ENCODE results near the gene LDLRAD3.

The LDLRAD3 gene

DNA sequence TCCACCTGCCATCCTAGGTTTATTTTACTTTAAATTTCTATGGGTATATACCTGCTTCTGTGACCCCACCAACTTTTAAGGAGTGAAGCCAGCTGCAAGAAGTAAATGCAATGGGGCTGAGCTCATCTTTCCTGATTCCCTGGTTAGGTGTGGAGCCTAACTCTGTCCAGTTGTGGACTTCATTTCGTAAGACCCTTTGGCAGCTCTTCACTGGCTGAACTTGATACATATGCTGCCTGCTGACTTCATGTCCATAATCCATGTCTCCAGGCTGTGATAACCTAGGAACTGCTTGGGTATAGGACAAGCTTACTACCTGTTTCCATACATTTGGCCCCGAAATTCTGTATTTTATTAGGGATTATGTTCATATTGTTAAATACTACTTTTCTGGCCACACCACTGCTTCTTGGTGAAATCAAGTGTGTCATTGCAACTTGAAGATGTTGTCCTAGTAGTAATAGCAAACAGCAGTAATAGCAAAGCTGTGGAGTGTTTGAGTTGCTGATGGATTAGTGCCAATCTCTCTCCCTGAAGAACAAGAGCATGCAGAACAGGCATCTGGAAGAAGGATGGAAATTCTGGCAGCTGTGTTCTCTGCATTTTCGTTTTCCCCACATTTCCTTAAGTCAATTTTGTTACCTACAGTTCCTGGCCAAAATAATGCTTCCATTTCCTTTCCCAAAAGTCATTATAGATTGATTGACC lies 31.2 kb downstream of the LDLRAD3 start:
- Histone ChIP-seq H3K4me2 (ENCODE audit: low read length) (no peak overlapping the region), H3K79me2 (no peaks in the 10 kb centered on the region), H3K4me3 (ENCODE audit: low read depth, low read length) (no peak overlapping the region), H3K9ac (no peak overlapping the region), H3K9me3 (ENCODE audit: control insufficient read depth, low read length) (no peaks in the 10 kb centered on the region), H3K27ac (no peak overlapping the region), H3K36me3 (ENCODE audit: control insufficient read depth, insufficient read depth, low read length) (no peaks in the 10 kb centered on the region), H3K27me3 (ENCODE audit: control insufficient read depth, insufficient read depth, low read length) (no peaks in the 10 kb centered on the region), H2AFZ (no peak overlapping the region), H3K4me1 (no peaks in the 10 kb centered on the region)
- TF ChIP-seq, protein P1, sequence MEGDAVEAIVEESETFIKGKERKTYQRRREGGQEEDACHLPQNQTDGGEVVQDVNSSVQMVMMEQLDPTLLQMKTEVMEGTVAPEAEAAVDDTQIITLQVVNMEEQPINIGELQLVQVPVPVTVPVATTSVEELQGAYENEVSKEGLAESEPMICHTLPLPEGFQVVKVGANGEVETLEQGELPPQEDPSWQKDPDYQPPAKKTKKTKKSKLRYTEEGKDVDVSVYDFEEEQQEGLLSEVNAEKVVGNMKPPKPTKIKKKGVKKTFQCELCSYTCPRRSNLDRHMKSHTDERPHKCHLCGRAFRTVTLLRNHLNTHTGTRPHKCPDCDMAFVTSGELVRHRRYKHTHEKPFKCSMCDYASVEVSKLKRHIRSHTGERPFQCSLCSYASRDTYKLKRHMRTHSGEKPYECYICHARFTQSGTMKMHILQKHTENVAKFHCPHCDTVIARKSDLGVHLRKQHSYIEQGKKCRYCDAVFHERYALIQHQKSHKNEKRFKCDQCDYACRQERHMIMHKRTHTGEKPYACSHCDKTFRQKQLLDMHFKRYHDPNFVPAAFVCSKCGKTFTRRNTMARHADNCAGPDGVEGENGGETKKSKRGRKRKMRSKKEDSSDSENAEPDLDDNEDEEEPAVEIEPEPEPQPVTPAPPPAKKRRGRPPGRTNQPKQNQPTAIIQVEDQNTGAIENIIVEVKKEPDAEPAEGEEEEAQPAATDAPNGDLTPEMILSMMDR (IDR thresholded peaks at IDR 0.05): no peak

DNA sequence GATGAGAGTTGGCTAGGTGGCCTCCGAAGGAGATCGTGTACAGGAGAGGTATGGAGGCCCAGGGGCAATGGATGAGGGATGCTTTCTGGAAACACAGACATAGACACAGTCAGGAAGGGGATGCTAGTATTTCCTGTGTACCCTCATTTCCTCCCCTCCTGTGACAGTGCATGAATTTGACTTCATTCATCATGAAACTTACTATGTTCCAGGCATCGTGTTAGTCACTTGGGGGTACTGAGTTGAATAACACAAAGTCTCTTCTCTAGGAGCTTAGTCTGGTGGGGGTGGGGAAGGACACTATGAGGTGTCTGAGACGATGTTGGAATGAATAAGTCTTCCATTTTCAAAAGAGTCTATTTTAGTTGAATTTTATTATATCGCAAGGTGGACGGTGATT lies 32.6 kb downstream of the LDLRAD3 start:
- no peaks in the 10 kb centered on the region for H3K79me2 ChIP-seq
- no peak overlapping the region for H3K4me3 ChIP-seq (ENCODE audit: low read depth, low read length)
- no peaks in the 10 kb centered on the region for H3K4me1 ChIP-seq
- no peak overlapping the region for H3K4me2 ChIP-seq (ENCODE audit: low read length)
- no peak overlapping the region for H3K27ac ChIP-seq
- TF ChIP-seq, protein P1 (IDR thresholded peaks at IDR 0.05): no peak
- no peak overlapping the region for H2AFZ ChIP-seq
- H3K36me3 ChIP-seq (ENCODE audit: control insufficient read depth, insufficient read depth, low read length): no peaks in the 10 kb centered on the region
- no peaks in the 10 kb centered on the region for H3K9me3 ChIP-seq (ENCODE audit: control insufficient read depth, low read length)
- H3K27me3 ChIP-seq (ENCODE audit: control insufficient read depth, insufficient read depth, low read length): no peaks in the 10 kb centered on the region
- no peak overlapping the region for H3K9ac ChIP-seq

DNA sequence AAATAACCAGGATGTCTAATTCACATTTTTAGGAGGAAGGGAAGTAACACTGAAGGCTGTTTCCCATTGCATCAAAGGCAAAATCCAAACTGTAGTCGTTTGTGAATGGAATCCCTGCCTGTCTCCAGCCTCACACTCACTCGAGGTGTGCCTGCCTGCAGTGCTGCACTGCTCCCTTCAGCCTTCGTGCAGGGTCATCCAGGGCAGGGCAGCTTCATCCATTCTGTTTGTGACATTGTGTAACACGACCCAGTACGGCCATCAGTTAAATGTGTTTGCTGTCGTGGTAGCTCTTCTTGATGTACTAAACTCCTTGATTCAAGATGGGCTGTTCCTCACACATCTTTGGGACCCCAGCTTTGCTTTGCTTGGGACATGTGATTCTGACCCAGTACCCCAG lies 34.3 kb downstream of the LDLRAD3 start:
- no peaks in the 10 kb centered on the region for H3K4me1 ChIP-seq
- H3K79me2 ChIP-seq: no peaks in the 10 kb centered on the region
- TF ChIP-seq, protein P1 (IDR thresholded peaks at IDR 0.05): no peak
- H3K4me3 ChIP-seq (ENCODE audit: low read depth, low read length): no peak overlapping the region
- no peaks in the 10 kb centered on the region for H3K27me3 ChIP-seq (ENCODE audit: control insufficient read depth, insufficient read depth, low read length)
- H3K9me3 ChIP-seq (ENCODE audit: control insufficient read depth, low read length): no peaks in the 10 kb centered on the region
- H3K9ac ChIP-seq: no peak overlapping the region
- no peak overlapping the region for H3K4me2 ChIP-seq (ENCODE audit: low read length)
- no peak overlapping the region for H3K27ac ChIP-seq
- no peak overlapping the region for H2AFZ ChIP-seq
- no peaks in the 10 kb centered on the region for H3K36me3 ChIP-seq (ENCODE audit: control insufficient read depth, insufficient read depth, low read length)

DNA sequence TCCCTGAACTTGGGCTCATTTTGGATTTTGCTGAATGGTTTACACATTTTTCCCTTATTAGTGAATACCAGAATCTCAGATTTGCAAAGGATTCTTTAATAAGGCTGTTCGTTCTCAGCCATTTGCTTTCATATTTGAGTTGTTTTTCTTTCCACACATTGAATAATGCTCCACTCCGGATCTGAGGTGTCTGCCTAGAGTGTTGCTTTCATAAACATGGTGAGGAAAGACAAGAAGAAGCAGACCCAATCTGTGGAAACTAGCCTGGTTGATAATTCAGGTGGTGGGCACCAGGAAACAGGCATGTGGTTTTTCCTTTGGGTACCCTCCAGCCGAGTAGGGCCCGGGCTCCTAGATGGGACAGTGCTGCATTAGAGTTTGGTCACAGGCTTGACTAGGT lies 35.0 kb downstream of the LDLRAD3 start:
- H3K4me1 ChIP-seq: no peaks in the 10 kb centered on the region
- H3K9ac ChIP-seq: no peak overlapping the region
- no peak overlapping the region for H3K4me2 ChIP-seq (ENCODE audit: low read length)
- H3K4me3 ChIP-seq (ENCODE audit: low read depth, low read length): no peak overlapping the region
- TF ChIP-seq, protein P1 (IDR thresholded peaks at IDR 0.05): no peak
- no peaks in the 10 kb centered on the region for H3K27me3 ChIP-seq (ENCODE audit: control insufficient read depth, insufficient read depth, low read length)
- no peak overlapping the region for H2AFZ ChIP-seq
- no peaks in the 10 kb centered on the region for H3K79me2 ChIP-seq
- no peaks in the 10 kb centered on the region for H3K36me3 ChIP-seq (ENCODE audit: control insufficient read depth, insufficient read depth, low read length)
- no peaks in the 10 kb centered on the region for H3K9me3 ChIP-seq (ENCODE audit: control insufficient read depth, low read length)
- no peak overlapping the region for H3K27ac ChIP-seq
